ENCODE results near the gene ZNF281. TPM values are rescaled to one million over a fixed set of nuclear protein-coding genes. Genes with fewer than 3 reads are reported as not detected.
"Not testable (repeated sequence)": the region's sequence is repeated elsewhere in the genome, so short reads cannot be mapped to it uniquely, and the experiment has no call there.

Gene ZNF281
- total RNA-seq, 4 donors from 2014 or later = 6.3 to 12.2 (median 8.7) TPM

DNA sequence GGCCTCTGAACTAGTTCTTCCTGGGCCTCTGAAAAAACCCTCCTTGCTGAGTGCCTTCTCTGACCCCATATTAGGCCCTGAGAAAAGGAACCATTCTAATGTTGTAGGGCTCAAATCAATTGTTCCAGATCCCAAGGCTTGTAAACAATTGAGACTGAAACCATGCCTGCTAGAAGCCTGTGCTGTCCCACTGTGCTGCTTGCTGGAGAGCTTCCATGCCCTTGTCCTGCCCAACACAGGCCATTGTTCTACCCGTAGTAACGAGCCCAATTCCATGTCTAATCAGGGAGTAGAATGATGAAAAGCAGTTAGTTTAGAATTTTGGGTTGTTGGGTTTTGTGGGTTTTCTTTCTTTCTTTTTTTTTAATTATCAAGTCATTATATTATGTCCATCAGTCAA is 47.4 kb downstream of the ZNF281 start:
- no peaks in the 10 kb centered on the region for H3K9me3 ChIP-seq
- no peak overlapping the region for H3K4me3 ChIP-seq
- no peak for DNase-seq
- H3K27ac ChIP-seq = no peak overlapping the region
- H3K4me1 ChIP-seq = no peaks in the 10 kb centered on the region
- no peaks in the 10 kb centered on the region for H3K36me3 ChIP-seq
- TF ChIP-seq, protein P1, sequence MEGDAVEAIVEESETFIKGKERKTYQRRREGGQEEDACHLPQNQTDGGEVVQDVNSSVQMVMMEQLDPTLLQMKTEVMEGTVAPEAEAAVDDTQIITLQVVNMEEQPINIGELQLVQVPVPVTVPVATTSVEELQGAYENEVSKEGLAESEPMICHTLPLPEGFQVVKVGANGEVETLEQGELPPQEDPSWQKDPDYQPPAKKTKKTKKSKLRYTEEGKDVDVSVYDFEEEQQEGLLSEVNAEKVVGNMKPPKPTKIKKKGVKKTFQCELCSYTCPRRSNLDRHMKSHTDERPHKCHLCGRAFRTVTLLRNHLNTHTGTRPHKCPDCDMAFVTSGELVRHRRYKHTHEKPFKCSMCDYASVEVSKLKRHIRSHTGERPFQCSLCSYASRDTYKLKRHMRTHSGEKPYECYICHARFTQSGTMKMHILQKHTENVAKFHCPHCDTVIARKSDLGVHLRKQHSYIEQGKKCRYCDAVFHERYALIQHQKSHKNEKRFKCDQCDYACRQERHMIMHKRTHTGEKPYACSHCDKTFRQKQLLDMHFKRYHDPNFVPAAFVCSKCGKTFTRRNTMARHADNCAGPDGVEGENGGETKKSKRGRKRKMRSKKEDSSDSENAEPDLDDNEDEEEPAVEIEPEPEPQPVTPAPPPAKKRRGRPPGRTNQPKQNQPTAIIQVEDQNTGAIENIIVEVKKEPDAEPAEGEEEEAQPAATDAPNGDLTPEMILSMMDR (IDR thresholded peaks at IDR 0.05) = no peak
- TF ChIP-seq POLR2A (IDR thresholded peaks at IDR 0.05) = no peak
- no peaks in the 10 kb centered on the region for H3K27me3 ChIP-seq

DNA sequence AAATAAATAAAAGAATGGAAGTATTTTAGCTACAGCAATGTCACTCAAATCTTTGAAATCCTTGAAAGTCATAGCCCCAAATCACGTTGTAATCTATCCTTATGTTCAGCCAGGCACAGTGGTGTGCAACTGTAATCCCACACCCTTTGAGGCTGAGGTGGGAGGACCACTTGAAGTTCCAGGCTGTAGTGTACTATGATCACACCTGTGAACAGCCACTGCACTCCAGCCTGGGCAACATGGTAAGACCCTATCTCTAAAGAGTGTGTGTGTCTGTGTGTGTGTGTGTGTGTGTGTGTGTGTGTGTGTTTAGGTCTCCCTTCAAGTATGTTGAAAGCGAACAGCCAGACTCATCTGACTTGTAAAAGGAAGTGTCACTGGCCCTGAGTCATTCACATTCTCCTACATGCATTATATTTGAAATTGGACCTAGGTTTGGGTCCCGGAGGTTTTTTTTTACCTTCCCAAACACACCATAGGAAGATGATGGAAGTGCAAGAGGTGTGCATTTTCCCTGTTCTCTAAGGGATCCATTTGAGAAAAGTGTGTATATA is 50.1 kb downstream of the ZNF281 start:
- no peak for TF ChIP-seq POLR2A (IDR thresholded peaks at IDR 0.05)
- Histone ChIP-seq H3K27me3 (no peaks in the 10 kb centered on the region), H3K9me3 (no peaks in the 10 kb centered on the region), H3K27ac (no peak overlapping the region), H3K36me3 (no peaks in the 10 kb centered on the region), H3K4me1 (no peaks in the 10 kb centered on the region), H3K4me3 (no peak overlapping the region)
- no peak for DNase-seq

DNA sequence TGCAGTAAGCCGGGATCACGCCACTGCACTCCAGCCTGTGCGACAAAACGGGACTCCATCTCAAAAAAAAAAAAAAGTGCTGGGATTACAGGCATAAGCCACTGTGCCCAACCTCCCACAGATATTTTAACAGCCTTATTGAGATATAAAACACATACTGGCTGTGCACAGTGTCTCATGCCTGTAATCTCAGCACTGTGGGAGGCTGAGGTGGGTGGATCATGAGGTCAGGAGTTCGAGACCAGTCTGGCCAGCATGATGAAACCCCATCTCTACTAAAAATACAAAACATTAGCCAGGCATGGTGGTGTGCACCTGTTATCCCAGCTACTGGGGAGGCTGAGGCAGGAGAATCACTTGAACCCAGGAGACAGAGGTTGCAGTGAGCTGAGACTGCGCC is 51.9 kb downstream of the ZNF281 start:
- not testable (repeated sequence) for H3K36me3 ChIP-seq, H3K27me3 ChIP-seq, H3K4me1 ChIP-seq, H3K9me3 ChIP-seq, DNase-seq, H3K4me3 ChIP-seq, H3K27ac ChIP-seq

DNA sequence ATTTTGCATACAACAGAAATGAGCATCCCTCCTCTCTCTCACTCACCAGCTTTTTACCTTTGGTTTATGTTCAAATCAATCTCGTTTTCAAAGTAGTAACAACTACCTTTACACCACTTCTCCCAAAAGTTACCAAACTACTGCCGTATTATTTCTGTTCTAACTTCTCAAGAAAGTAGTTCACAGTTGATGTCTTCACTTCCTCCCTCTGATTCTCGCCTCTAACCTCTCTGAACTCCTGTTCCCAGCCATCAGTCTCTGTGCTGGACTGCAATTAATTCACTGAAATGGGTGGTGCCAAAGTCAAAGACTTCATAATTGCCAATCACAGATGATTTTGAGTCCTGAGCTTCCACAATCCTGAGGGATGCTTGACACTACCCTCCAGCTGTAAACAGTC is 54.0 kb downstream of the ZNF281 start:
- H3K36me3 ChIP-seq = no peaks in the 10 kb centered on the region
- no peak overlapping the region for H3K4me3 ChIP-seq
- DNase-seq = no peak
- TF ChIP-seq, protein P1 (IDR thresholded peaks at IDR 0.05) = no peak
- no peak for TF ChIP-seq POLR2A (IDR thresholded peaks at IDR 0.05)
- no peak overlapping the region for H3K27ac ChIP-seq
- no peaks in the 10 kb centered on the region for H3K9me3 ChIP-seq
- no peaks in the 10 kb centered on the region for H3K27me3 ChIP-seq
- peaks cover 0 to 12% (median 0%) of the 10 kb centered on the region in 4 donors for H3K4me1 ChIP-seq

Other genes with a start within 250 kb of the ZNF281 start
- gene KIF14, start 210.7 kb upstream of the ZNF281 start, total RNA-seq = 1 to 10 TPM in 3 of 4 donors, under 1 TPM in 1; 0.85 to 2.5 (median 1.1) TPM

Data from Peyer's patch (tissue), 4 donors.